Measurements from ENCODE around the gene ADARB2.

The ADARB2 gene

DNA sequence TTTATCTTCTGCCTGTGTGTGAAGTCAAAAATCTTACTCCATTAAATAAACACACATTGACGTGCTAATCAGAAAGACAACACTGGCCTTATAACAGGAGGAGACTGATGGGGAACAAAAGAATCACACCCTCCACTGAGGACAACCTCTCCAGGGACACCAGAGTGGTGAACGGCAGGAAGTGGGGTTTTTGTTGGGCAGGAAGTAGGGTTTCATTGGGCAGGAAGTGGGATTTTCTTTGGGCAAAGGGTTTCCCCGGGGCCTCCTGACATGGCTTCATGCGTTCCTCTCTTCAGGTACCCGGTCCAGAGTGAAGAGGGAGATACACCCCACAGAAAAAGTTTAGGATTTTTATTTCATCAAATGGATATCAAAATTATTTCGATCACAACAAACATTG is 30.6 kb downstream of the ADARB2 start:
- DNase-seq (ENCODE audit: extremely low read depth, low read depth) = no peak
- TF ChIP-seq, protein P1, sequence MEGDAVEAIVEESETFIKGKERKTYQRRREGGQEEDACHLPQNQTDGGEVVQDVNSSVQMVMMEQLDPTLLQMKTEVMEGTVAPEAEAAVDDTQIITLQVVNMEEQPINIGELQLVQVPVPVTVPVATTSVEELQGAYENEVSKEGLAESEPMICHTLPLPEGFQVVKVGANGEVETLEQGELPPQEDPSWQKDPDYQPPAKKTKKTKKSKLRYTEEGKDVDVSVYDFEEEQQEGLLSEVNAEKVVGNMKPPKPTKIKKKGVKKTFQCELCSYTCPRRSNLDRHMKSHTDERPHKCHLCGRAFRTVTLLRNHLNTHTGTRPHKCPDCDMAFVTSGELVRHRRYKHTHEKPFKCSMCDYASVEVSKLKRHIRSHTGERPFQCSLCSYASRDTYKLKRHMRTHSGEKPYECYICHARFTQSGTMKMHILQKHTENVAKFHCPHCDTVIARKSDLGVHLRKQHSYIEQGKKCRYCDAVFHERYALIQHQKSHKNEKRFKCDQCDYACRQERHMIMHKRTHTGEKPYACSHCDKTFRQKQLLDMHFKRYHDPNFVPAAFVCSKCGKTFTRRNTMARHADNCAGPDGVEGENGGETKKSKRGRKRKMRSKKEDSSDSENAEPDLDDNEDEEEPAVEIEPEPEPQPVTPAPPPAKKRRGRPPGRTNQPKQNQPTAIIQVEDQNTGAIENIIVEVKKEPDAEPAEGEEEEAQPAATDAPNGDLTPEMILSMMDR (IDR thresholded peaks at IDR 0.05; ENCODE audit: low read depth, low read length) = no peak

DNA sequence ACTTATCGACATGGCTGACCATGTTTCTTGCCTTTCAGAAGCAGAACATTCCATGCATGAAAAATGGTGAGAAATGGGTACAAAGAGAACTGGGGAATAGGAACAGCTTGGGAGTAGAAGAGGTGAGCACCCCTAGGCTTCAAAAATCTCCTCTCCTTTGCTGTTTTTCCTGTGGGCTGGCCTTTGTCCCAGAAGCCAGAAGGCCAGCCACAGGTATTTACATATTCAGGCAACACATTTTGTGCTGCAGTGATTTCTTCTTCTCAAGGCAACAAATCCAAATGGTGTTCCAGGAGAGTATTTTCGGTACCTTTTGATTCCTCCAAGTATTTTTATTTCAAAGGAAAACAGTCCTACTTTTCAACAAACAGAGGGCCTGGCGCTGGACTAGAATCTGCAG is 31.1 kb downstream of the ADARB2 start:
- DNase-seq (ENCODE audit: extremely low read depth, low read depth) = no peak
- TF ChIP-seq, protein P1 (IDR thresholded peaks at IDR 0.05; ENCODE audit: low read depth, low read length) = no peak

DNA sequence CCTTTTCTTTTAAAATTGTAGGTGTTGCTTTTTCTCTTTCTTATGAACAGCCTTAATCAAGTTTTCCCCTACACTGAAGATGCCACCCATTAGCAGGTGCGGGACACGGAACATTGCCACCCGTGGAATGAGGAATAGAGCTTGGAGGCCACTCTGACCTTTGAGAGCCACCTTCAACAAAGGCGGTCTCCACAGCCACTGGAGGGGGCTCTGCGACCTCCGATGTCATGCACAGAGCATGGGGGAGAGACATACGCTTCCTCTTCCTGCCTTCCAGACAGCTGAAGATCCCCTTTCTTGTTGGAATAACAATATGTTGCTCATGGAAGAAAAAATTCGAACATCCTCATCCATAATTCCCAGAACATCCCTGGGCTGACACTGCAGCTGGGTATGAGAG is 39.1 kb downstream of the ADARB2 start:
- no peak for DNase-seq (ENCODE audit: extremely low read depth, low read depth)
- TF ChIP-seq, protein P1 (IDR thresholded peaks at IDR 0.05; ENCODE audit: low read depth, low read length) = no peak

DNA sequence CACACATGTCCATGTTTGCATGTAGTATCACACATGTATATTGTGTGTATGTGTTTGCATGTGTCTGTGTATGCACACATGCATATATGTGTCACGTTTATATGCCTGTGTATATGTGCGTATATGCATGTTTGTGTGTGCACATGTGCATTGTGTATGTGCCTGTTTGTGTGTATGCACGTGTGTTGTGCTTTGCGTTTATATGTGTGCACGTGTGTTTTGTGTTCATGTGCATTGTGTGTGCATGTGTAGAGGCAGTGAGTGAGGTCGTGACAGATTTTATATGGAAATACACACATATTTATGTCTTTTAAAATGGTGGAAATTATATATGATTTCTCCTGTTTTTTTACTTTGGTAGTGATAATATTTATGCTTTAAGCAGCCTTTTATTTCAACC is 41.2 kb downstream of the ADARB2 start:
- TF ChIP-seq, protein P1 (IDR thresholded peaks at IDR 0.05; ENCODE audit: low read depth, low read length) = no peak
- DNase-seq (ENCODE audit: extremely low read depth, low read depth) = no peak

DNA sequence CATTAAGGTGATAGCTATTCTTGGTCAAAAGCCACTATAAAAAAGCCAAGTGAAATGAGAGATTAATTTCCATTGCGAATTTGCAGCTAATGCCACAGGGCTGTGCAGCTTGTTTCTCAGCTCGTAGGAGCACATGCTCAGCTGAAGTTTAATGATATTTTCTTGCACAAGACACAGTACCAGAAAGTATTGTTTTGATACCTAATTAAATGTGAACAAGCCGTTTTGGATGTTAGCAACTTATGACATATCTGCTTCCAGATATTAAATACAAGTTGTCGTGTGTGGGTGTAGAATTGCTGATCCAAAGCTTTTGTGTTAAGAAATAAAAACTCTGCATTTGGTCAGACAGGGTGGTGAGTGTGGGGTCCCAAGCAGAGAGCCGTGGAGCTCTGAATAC is 47.2 kb downstream of the ADARB2 start:
- TF ChIP-seq, protein P1 (IDR thresholded peaks at IDR 0.05; ENCODE audit: low read depth, low read length) = no peak
- no peak for DNase-seq (ENCODE audit: extremely low read depth, low read depth)

DNA sequence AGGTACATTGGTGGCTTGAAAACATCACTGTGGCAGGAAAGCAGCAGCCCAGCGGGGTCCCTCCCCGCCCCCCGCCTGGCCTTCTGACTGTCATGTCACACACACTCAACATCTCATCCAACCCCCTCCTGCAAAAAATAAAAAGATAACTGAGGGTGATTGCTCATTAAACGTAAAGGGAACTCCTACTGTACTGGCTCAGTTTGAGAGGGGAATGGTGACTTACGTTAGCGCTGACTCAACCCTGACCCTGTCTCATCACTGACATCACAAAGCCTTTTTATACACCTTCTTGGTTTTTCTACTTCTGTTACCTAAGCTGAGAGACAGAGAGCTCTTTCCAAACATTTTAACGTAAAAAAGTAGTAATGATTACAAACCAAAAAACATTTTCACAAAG is 48.8 kb downstream of the ADARB2 start:
- TF ChIP-seq, protein P1 (IDR thresholded peaks at IDR 0.05; ENCODE audit: low read depth, low read length) = no peak
- no peak for DNase-seq (ENCODE audit: extremely low read depth, low read depth)

DNA sequence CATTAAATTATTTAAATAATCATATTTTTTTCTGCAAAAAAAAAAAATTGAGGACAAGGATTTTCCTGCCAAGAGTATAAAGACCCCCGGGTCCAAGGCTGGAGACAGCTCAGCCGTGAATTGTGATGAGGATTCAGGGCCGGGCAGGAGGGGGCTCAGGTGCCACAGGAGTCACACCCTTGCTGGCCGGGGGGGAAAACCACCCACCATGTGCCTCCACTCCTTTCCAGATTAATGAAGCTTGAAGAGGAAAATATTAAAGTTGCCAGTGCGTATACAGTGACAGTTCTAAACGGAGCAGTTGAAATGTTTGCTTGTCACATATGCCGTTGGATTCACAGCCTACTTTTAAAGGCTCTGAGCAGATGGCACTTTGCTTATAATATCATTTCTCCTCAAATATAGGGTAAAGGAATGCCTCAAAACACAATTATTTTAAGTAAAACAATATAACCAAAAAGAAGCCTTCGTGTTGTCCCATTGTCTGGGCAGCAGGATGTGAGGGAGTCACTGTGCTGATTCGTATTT is 49.6 kb downstream of the ADARB2 start:
- no peak for DNase-seq (ENCODE audit: extremely low read depth, low read depth)
- TF ChIP-seq, protein P1 (IDR thresholded peaks at IDR 0.05; ENCODE audit: low read depth, low read length) = no peak
